GM18951 (cell line): ENCODE data around the gene CD81.

Source experiments
- POLR2A ChIP-seq: IDR thresholded peaks from 4 replicates; pipeline ENCODE4 v1.6.1; 2011; ENCODE audit warnings: mild to moderate bottlenecking; ENCODE audit not compliant: insufficient read length, insufficient read depth; ENCODE audit errors: extremely low read depth
- in situ Hi-C: fragments of 300-500 bp; cut with MboI; formaldehyde crosslinking; loops from one replicate; pipeline ENCODE4 v1.12.0; 2022; ENCODE audit warnings: low sequenced_read_pairs, mixed read lengths, inconsistent platforms; ENCODE audit not compliant: unreplicated experiment

CD81 gene

GRCh38 chr11:2432628-2433071 lies 55.5 kb downstream of the CD81 start:
- in situ Hi-C loops, result loop anchor here (10.0 to 25.0 kb wide), 2 partner anchors 102 to 455 kb away; partner anchors contain the start of gene CDKN1C
- no peak for TF ChIP-seq POLR2A

- no peak for TF ChIP-seq POLR2A
- in situ Hi-C loops, result loop anchor here (10.0 to 25.0 kb wide), 2 partner anchors 101 to 454 kb away; partner anchors contain the start of gene CDKN1C
Measured at GRCh38 chr11:2433106-2433925, 56.2 kb downstream of the CD81 start.

- in situ Hi-C loops, result loop anchor here (10.0 to 25.0 kb wide), 2 partner anchors 101 to 453 kb away; partner anchors contain the start of gene CDKN1C
- TF ChIP-seq POLR2A, result no peak
Measured at GRCh38 chr11:2434008-2434407, 56.9 kb downstream of the CD81 start.

GRCh38 chr11:2434506-2435255 lies 57.6 kb downstream of the CD81 start:
- no peak for TF ChIP-seq POLR2A
- in situ Hi-C loops, result loop anchor here (10.0 to 25.0 kb wide), 2 partner anchors 100 to 453 kb away; partner anchors contain the start of gene CDKN1C

- TF ChIP-seq POLR2A, result no peak
- in situ Hi-C loops, result loop anchor here (10.0 to 25.0 kb wide), 2 partner anchors 99 to 452 kb away; partner anchors contain the start of gene CDKN1C
Measured at GRCh38 chr11:2435288-2436012, 58.3 kb downstream of the CD81 start.

GRCh38 chr11:2436013-2436520 lies 59.0 kb downstream of the CD81 start:
- TF ChIP-seq POLR2A, result no peak
- in situ Hi-C loops, result loop anchor here (10.0 to 25.0 kb wide), 2 partner anchors 99 to 451 kb away; partner anchors contain the start of gene CDKN1C

GRCh38 chr11:2436521-2437031 lies 59.5 kb downstream of the CD81 start:
- TF ChIP-seq POLR2A, result no peak
- in situ Hi-C loops, result loop anchor here (10.0 to 25.0 kb wide), 2 partner anchors 98 to 451 kb away; partner anchors contain the start of gene CDKN1C

GRCh38 chr11:2437516-2437915 lies 60.4 kb downstream of the CD81 start:
- TF ChIP-seq POLR2A, result no peak
- in situ Hi-C loops, result loop anchor here (10.0 to 25.0 kb wide), 2 partner anchors 97 to 450 kb away; partner anchors contain the start of gene CDKN1C

- TF ChIP-seq POLR2A, result no peak
- in situ Hi-C loops, result loop anchor here (10.0 to 25.0 kb wide), 2 partner anchors 95 to 447 kb away; partner anchors contain the start of gene CDKN1C
Measured at GRCh38 chr11:2439820-2440219, 62.7 kb downstream of the CD81 start.

- TF ChIP-seq POLR2A, result no peak
- in situ Hi-C loops, result loop anchor here (25.0 kb wide), 1 partner anchor 447 kb away; the partner anchor contains the start of gene CDKN1C
Measured at GRCh38 chr11:2440646-2441045, 63.5 kb downstream of the CD81 start.

GRCh38 chr11:2441171-2441570 lies 64.1 kb downstream of the CD81 start:
- no peak for TF ChIP-seq POLR2A
- in situ Hi-C loops, result loop anchor here (25.0 kb wide), 1 partner anchor 446 kb away; the partner anchor contains the start of gene CDKN1C

GRCh38 chr11:2442589-2442988 lies 65.5 kb downstream of the CD81 start:
- in situ Hi-C loops, result loop anchor here (25.0 kb wide), 1 partner anchor 445 kb away; the partner anchor contains the start of gene CDKN1C
- TF ChIP-seq POLR2A, result no peak

GRCh38 chr11:2443406-2443805 lies 66.3 kb downstream of the CD81 start:
- in situ Hi-C loops, result loop anchor here (25.0 kb wide), 1 partner anchor 444 kb away; the partner anchor contains the start of gene CDKN1C

More at GRCh38 chr11:2443406-2443805, 66.3 kb downstream of the CD81 start:
- TF ChIP-seq POLR2A, result no peak
